ENCODE results near the gene NRM.

NRM gene

GRCh38 chr6:30640481-30640880 lies 50.3 kb downstream of the NRM start:
- Histone ChIP-seq H2AFZ (ENCODE audit: low read depth, low read length, severe bottlenecking) (no peak overlapping the region), H3K27ac (ENCODE audit: low read depth, low read length) (no peak overlapping the region), H3K27me3 (ENCODE audit: low read length) (no peaks in the 10 kb centered on the region), H3K9ac (ENCODE audit: low read length) (no peak overlapping the region), H3K4me3 (ENCODE audit: insufficient read depth, low read length, poor library complexity, severe bottlenecking) (no peak overlapping the region), H3K4me2 (ENCODE audit: low read depth, low read length, poor library complexity, severe bottlenecking) (no peak overlapping the region), H3K79me2 (ENCODE audit: insufficient read depth, low read length) (no peaks in the 10 kb centered on the region; the same call in 1 of the 2 replicates), H3F3A (ENCODE audit: insufficient read depth) (no peaks in the 10 kb centered on the region), H4K20me1 (ENCODE audit: low read depth, low read length) (no peaks in the 10 kb centered on the region), H3K36me3 (ENCODE audit: low read length) (no peaks in the 10 kb centered on the region), H3K9me3 (ENCODE audit: insufficient read depth, low read length) (no peaks in the 10 kb centered on the region), H3K9me2 (replicated peaks; ENCODE audit: insufficient read depth, low read length) (no peaks in the 10 kb centered on the region)
- TF ChIP-seq, protein P1, sequence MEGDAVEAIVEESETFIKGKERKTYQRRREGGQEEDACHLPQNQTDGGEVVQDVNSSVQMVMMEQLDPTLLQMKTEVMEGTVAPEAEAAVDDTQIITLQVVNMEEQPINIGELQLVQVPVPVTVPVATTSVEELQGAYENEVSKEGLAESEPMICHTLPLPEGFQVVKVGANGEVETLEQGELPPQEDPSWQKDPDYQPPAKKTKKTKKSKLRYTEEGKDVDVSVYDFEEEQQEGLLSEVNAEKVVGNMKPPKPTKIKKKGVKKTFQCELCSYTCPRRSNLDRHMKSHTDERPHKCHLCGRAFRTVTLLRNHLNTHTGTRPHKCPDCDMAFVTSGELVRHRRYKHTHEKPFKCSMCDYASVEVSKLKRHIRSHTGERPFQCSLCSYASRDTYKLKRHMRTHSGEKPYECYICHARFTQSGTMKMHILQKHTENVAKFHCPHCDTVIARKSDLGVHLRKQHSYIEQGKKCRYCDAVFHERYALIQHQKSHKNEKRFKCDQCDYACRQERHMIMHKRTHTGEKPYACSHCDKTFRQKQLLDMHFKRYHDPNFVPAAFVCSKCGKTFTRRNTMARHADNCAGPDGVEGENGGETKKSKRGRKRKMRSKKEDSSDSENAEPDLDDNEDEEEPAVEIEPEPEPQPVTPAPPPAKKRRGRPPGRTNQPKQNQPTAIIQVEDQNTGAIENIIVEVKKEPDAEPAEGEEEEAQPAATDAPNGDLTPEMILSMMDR (IDR thresholded peaks at IDR 0.05; ENCODE audit: insufficient read depth, low read length, poor library complexity, severe bottlenecking) = no peak
- no peak for TF ChIP-seq EZH2phosphoT487 (conservative IDR thresholded peaks at IDR 0.05; ENCODE audit: low read length)

All from SU-DHL-6 (cell line).